Muscle of back (tissue), 11 donors: ENCODE measurements around the gene PTGER4. TPM values are rescaled to one million over a fixed set of nuclear protein-coding genes. Genes with fewer than 3 reads are reported as not detected.

Experiments
- DNase-seq, 3 donors: peaks; one replicate each; pipeline versions ENCODE4 v3.0.0 to v3.0.0-alpha.2; 2013
- polyA plus RNA-seq, 10 donors: library from polyadenylated mRNA; unstranded; fragments of 120-200 nt; gene quantifications; one replicate each; pipeline ENCODE4 v1.2.1, GENCODE V29; 2013; ENCODE audit not compliant: insufficient read length in 10 of 10

PTGER4 gene
- polyA plus RNA-seq, 10 donors, result 3.2 to 12.6 (median 7.1) TPM

DNA sequence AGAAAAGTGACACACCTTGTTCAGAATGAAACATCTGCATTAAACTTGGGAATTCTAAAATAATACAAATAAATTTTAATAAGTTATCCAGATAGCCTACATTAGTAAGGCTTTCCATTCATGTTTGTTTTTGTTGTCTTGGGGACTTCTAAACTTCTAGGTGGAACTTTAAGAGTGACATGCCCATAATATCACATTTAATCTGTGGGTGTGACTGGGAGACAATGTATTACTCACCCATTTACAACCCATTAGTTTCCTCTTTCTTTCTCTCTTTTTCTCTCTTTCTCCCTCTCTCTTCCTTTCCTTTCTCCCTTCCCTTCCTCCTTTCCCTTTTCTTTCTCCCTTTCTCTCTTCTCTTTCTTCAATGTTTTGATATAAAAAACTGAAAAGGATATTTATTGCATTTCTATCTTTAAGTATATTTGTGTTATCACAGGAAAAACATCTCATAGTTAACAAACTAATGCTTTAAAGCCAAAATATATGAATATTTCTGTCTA lies 12.5 kb upstream of the PTGER4 start:
- no peak for DNase-seq

DNA sequence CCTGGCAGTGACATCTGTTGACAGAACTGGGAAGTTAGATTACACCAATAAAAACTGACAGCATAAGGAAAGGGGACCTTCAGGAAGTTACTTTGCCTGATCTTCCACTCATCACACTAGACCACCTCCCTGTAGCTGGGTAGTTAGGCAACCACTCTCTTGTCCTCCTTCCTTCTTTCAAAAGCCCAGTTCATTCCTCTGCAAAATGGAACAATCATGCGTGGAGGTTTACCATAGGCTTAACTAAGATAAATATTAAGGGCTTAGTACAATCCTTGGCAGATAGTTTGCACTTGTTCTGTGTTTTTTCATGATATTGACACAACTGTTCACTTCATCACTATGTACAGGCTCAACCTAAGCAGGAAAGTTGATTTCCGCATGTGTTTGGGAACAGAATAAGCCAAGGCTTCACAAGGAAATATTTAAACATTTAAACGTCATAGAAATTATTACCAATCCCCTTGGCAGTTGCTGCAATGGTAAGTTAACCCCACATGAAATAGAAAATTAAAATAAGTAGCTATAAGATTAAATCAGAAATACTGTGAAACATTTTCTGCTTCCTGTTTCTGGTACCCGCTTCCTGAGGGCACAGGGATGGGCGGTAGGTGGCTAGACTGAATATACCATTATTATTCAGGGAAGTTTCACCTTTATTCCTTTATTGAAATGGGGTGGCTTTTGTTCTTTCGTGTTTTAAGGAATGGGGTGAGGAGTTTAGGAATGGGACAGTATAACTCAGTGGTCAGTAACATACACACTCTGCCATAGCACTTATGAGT lies 9.9 kb upstream of the PTGER4 start:
- no peak for DNase-seq

- DNase-seq, result peak in 1 of 3 donors; percentile 19
Measured at GRCh38 chr5:40672425-40672824, 7.3 kb upstream of the PTGER4 start.

GRCh38 chr5:40674661-40675235 lies 5.0 kb upstream of the PTGER4 start:
- DNase-seq, result no peak

DNA sequence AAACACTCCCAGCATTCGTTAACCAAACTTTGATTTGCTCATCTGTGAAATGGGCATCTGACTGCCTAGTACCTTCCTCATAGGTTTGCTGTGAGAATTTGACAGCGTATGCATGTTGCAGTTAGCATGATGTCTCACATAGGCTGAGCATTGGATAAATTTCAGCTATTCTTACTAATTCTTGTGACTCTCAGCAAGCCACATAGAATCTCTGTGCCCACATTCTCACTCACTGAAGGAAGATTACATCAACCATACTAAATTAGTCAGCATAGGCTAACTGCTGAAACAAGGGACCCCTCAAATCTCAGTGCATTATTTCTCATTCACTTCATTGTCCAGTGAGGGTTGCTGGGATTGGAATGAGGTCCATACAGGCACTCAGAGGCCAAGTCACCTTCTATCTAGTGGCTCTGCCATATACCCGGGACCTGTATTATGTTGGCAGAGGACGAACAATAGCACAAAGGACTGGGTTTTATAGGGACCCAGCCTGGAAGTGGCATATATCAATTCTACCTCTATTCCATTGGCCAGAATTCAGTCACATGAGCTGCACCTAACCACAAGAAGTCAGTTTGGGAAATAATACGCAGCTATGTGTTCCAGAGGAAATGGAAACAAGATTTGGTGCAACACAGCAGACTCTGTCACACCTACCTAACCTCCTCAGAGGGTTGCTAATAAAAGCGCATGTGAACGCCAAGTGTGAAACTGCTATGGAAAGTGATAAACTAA lies 4.2 kb upstream of the PTGER4 start:
- DNase-seq, result no peak

GRCh38 chr5:40676613-40677343 lies 2.9 kb upstream of the PTGER4 start:
- DNase-seq, result peak in 1 of 3 donors; percentile 56

DNA sequence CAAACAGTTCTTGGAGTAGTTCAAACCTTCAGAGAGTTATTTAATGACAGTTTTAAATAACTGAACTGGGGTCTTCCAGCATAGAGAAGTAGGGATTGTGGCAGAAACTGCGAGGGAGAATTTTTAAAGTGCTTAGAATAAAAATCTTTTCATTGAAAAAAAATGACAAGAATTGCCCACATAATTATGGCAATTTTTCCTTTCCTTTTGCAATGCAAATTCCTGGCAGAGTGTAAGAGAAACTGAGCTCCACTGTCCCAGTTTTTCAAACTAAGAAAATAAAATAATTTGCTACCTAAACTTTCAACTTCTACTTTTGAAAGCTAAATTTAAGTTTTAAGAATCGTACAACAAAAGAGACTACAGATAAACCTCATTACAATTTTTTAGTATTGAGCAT lies 2.3 kb upstream of the PTGER4 start:
- peak in 1 of 3 donors; percentile 5 for DNase-seq

DNA sequence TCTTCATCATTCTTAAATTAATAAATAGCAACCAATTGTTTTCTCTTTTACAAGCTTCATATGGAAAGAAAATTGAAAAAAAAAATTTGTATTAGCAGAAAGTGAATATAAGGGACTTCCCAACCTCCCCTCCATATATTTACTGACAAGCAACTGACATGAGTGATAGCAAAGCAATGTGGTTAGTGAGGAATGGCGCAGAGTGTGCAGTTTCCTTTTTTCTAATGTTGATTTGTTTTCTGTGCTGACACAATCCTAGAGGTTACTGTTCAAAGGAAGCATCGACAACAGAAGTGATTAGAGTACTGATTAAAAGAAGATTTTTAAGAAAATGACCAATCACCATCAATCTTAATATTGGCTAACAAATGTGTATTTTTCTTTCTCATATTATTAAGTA lies 1.7 kb upstream of the PTGER4 start:
- DNase-seq, result peak in 1 of 3 donors; percentile 29

GRCh38 chr5:40678460-40679147 lies 1.1 kb upstream of the PTGER4 start:
- no peak for DNase-seq

DNA sequence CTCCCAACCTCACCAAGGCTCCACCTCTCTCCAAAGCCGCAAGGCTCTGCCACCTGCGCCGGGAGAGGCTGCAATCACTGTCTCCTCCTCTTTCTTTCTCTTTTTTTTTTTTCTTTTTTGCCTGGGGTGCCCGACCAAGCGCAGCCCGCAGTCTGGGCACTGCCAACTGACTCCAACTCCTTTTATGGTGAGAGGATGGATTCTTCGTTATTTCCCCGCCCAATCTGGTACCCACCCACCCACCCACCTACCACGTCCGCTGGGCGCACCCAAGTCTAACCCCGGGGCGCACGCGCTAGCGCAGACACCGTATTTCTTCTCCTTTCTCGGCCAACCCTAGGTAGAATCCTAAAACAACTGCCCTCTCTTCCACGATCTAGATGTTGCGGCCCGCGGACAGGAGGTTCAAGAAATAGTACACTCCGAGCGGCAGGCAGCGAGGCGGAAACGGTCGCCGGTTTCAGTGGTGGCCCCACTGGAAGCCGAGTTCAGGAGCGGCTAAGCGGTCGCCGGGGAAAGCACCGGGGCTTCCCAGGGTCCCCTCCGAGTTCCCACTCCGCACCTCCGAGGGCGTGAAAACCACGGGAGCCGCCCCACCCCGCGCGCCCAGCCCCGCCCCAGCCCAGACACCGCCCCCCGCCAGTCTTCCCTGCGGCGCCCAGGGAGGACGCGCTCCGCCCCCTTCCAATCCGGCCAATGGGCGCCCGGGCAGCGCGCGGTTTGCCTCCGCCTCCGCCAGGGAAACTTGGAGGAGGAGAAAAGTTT lies 385 bp upstream of the PTGER4 start:
- peak; percentile 89 to 96 (median 94) for DNase-seq

GRCh38 chr5:40680741-40681362 lies 1.1 kb downstream of the PTGER4 start:
- DNase-seq, result peak in 1 of 3 donors; percentile 80

DNA sequence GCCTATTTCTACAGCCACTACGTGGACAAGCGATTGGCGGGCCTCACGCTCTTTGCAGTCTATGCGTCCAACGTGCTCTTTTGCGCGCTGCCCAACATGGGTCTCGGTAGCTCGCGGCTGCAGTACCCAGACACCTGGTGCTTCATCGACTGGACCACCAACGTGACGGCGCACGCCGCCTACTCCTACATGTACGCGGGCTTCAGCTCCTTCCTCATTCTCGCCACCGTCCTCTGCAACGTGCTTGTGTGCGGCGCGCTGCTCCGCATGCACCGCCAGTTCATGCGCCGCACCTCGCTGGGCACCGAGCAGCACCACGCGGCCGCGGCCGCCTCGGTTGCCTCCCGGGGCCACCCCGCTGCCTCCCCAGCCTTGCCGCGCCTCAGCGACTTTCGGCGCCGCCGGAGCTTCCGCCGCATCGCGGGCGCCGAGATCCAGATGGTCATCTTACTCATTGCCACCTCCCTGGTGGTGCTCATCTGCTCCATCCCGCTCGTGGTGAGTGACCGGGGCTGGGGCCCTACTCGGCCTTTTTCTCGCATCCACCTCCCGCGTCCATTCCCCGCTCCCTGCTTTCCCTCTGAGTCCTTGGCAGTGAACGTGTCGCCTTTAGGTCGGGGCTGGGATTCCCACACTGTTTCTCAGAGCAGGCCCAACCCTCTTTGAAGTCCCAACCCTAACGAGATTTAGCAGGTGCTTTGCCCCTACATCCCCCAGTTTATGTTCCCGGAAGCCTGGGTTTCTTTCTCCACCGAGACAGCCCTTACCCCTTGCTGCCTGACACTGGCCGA lies 1.8 kb downstream of the PTGER4 start:
- peak in 1 of 3 donors; percentile 77 for DNase-seq

DNA sequence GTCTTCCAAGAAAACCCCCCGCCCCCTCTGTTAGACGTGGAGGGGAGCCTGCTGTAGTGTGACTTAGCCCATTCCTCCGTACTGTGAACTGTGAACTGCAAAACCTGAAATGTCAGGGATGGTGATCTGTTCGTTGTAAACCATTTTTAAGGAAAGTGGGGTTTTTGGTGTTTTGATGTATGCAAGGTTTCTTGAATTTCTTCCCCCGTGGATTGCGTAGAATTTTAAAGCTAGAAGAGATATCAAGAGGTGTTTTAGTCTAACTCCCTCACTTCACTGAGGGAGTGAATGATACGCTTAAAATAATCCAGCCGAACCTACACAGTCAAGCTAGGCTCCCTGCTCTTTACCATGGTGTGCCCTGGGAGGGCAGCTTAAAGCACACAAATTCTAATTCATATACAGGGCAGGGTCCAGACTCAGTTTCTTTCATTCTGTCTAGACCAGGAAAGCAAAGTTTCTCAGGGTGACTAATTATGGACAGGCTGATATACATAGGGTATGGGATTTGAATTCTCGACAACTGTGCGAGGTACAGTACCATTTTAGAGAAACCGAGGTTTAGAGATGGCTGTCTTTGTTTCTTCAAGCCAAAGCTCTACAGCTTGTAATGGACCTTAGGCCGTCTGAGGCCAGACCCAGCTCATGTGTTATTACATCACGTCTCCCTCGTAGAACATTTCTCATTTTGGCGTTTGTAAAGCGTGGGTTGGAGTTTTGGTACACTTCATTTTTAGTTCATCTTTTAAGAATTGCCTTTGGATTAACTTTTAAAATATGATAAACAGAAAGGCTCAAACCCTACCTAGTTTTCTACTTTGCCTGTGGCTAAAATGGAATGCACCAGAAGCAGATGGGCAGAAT lies 2.7 kb downstream of the PTGER4 start:
- DNase-seq, result peak in 1 of 3 donors; percentile 57

DNA sequence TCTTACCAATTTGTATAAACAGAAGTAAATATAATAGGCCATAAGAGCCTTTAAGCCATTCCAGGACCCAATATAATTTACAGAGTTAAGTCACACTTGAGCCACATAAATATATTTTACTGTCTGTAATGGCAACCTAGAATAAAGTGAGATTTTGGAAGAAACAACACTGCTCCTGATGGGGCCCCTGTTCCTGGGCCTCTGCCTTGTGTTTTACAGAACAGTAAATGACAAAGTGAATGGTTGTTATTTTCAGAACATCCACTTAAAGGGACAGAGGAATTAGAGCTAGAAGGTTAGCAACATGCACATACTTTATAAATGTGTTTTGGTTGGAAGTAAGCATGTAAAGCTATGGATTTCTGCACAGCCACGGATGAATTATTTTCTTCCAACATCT lies 3.6 kb downstream of the PTGER4 start:
- DNase-seq, result peak in 1 of 3 donors; percentile 55

DNA sequence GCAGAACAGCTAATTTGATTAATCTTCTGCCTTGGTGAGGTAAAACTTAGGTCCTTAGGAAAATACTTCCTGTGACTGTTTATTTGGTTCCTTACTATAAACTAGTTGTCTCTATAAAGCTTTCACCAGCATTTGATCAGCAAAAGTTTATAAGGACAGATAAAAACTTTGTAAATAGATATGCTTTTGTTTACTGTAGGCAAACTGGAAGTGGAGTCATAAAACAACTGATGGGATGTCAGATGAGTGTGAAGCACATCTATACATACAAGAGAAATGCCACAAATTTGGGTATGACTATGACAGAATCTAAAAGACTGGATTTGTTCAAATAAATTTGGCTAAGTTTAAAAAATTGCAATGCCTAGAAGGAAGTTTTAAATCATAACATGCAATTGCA lies 5.5 kb downstream of the PTGER4 start:
- no peak for DNase-seq

GRCh38 chr5:40685976-40686486 lies 6.3 kb downstream of the PTGER4 start:
- peak in 1 of 3 donors; percentile 19 for DNase-seq

DNA sequence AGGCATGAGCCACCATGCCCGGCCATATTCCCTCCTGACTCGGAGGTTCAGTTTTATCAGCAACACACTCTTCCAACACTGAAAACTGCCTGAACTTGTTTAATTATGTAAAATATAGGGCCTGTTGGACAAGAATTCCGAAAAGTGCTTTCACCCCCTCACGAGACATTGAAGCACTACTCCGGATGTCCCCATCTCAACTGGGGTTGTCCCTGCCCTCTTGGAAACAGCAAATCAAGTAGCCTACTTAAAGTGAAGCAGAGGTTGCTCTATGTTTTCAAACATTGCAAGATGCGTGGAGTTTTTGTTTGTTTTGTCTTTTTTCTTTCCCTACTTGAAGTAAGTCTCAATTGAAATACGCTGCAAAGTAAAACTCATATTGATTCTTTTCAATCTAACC lies 7.6 kb downstream of the PTGER4 start:
- DNase-seq, result peak in 1 of 3 donors; percentile 16
